ENCODE measurements around the gene MPPED1. TPM values are rescaled to one million over a fixed set of nuclear protein-coding genes. Genes with fewer than 3 reads are reported as not detected.

The MPPED1 gene
- total RNA-seq, 1 donor from 2014 or later: not detected

DNA sequence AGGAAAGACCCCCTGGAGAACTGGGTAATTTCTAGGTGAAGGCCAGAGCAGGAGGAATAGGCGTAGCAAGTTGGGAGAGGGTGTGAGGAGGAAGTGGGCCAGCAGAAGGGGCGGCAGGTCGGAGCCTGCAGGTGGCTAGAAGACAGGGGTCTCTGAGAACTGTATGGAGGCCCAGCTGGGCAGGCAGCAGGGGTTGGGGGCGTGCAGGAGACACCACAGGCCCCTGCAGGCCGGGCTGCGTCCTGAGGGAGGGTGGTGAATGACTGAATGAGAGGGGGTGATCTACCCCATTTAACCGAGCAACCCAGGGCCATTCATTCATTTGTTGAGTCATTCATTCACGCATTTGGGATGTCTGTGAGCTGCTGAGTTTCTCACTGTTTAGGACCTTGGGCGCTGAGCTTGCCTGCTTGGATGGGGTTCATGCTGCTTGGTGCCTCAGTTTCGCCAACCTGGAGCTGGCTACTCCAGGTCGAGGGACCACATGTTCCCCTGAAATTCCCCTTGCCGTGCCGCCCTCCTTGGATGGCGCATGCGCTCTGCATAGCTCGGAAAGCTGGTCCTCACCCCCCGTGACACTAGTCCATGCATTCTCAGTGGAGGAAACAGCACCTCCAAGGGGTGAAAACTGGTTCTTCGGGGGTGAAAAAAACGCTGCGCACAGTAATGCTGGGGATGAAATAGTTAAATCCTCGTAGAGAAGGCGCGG is 15.6 kb downstream of the MPPED1 start:
- DNase-seq (ENCODE audit: low spot score): peak; percentile 69
- no peaks in the 10 kb centered on the region for H3K9me3 Mint-ChIP-seq (ENCODE audit: low read depth)
- H3K4me3 Mint-ChIP-seq (ENCODE audit: unreplicated experiment): no peak overlapping the region
- H3K36me3 Mint-ChIP-seq (ENCODE audit: low read depth): no peaks in the 10 kb centered on the region
- peak; percentile 17 for TF ChIP-seq CTCF (IDR thresholded peaks at IDR 0.05)
- no peaks in the 10 kb centered on the region for H3K4me1 Mint-ChIP-seq (ENCODE audit: low read depth)
- H3K27me3 Mint-ChIP-seq (ENCODE audit: low read depth): peaks cover 48% of the 10 kb centered on the region
- H3K27ac Mint-ChIP-seq (ENCODE audit: unreplicated experiment): no peak overlapping the region

- DNase-seq (ENCODE audit: low spot score): peak; percentile 87
- Mint-ChIP-seq H3K9me3 (ENCODE audit: low read depth) (no peaks in the 10 kb centered on the region), H3K27me3 (ENCODE audit: low read depth) (peaks cover 50% of the 10 kb centered on the region), H3K27ac (ENCODE audit: unreplicated experiment) (no peak overlapping the region), H3K4me3 (ENCODE audit: unreplicated experiment) (no peak overlapping the region), H3K36me3 (ENCODE audit: low read depth) (no peaks in the 10 kb centered on the region), H3K4me1 (ENCODE audit: low read depth) (no peaks in the 10 kb centered on the region)
- TF ChIP-seq CTCF (IDR thresholded peaks at IDR 0.05): no peak
Measured at GRCh38 chr22:43428005-43428485, 16.2 kb downstream of the MPPED1 start.

DNA sequence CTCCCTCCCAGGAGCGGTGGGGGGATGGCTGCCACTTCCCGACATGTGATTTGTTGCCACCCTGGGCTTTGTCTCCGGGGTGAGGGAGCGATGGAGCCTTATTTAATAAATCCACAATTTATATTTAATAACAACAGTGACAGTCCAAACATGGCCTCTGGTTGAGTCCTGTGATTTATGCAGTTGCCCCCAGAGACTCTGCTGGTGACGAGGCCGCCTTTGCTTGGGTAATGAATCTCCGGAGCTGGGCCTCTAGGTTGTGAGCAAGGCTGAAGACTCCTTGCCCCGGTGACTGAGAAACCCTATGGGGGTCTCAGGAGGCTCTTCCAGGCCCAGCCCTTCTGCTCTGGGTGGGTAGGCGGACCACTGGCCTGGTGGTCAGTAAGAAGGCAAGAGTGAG is 16.7 kb downstream of the MPPED1 start:
- no peak for TF ChIP-seq CTCF (IDR thresholded peaks at IDR 0.05)
- no peak for DNase-seq (ENCODE audit: low spot score)
- H3K27ac Mint-ChIP-seq (ENCODE audit: unreplicated experiment): no peak overlapping the region
- no peaks in the 10 kb centered on the region for H3K4me1 Mint-ChIP-seq (ENCODE audit: low read depth)
- no peaks in the 10 kb centered on the region for H3K9me3 Mint-ChIP-seq (ENCODE audit: low read depth)
- no peak overlapping the region for H3K4me3 Mint-ChIP-seq (ENCODE audit: unreplicated experiment)
- no peaks in the 10 kb centered on the region for H3K36me3 Mint-ChIP-seq (ENCODE audit: low read depth)
- H3K27me3 Mint-ChIP-seq (ENCODE audit: low read depth): peaks cover 49% of the 10 kb centered on the region

DNA sequence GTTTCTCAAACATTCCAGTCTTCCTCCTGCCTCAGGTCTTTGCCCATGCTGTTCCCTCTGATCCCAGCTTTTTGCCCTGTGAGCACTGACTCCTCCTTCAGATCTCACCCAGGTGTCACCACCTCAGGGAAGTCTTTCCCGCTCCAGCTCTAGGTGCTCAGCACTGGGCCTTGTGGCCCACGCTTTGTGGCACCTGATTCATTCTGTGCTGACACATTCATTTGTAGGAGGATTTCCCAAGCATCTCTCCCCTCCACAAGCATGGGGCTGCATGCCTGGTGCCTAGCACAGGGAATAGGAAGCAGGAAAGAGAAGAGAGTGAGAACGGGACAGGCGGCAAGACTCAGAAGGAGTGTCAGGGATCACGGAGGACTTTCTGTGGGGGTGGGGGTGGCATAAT is 17.6 kb downstream of the MPPED1 start:
- Mint-ChIP-seq H3K27ac (ENCODE audit: unreplicated experiment) (no peak overlapping the region), H3K27me3 (ENCODE audit: low read depth) (peaks cover 51% of the 10 kb centered on the region), H3K4me3 (ENCODE audit: unreplicated experiment) (no peak overlapping the region), H3K9me3 (ENCODE audit: low read depth) (no peaks in the 10 kb centered on the region), H3K4me1 (ENCODE audit: low read depth) (no peaks in the 10 kb centered on the region), H3K36me3 (ENCODE audit: low read depth) (no peaks in the 10 kb centered on the region)
- TF ChIP-seq CTCF (IDR thresholded peaks at IDR 0.05): no peak
- no peak for DNase-seq (ENCODE audit: low spot score)

GRCh38 chr22:43431808-43432554 is 20.2 kb downstream of the MPPED1 start:
- no peaks in the 10 kb centered on the region for H3K4me1 Mint-ChIP-seq (ENCODE audit: low read depth)
- no peak for TF ChIP-seq CTCF (IDR thresholded peaks at IDR 0.05)
- H3K36me3 Mint-ChIP-seq (ENCODE audit: low read depth): no peaks in the 10 kb centered on the region
- no peak overlapping the region for H3K4me3 Mint-ChIP-seq (ENCODE audit: unreplicated experiment)
- H3K27me3 Mint-ChIP-seq (ENCODE audit: low read depth): peaks cover 56% of the 10 kb centered on the region
- H3K27ac Mint-ChIP-seq (ENCODE audit: unreplicated experiment): no peak overlapping the region
- H3K9me3 Mint-ChIP-seq (ENCODE audit: low read depth): no peaks in the 10 kb centered on the region
- DNase-seq (ENCODE audit: low spot score): peak; percentile 62

All from chondrocyte (in vitro differentiated cells).